Thoracic aorta (tissue), 2 donors: Measurements from ENCODE around the gene MRPL23. TPM values are rescaled to one million over a fixed set of nuclear protein-coding genes. Genes with fewer than 3 reads are reported as not detected.

Experiments used
- ATAC-seq: fragments of 150-250 bp; one replicate; pipeline ENCODE4 v1.8.0; 2017; ENCODE audit warnings: low read depth; ENCODE audit not compliant: insufficient number of reproducible peaks, low FRiP score
- DNase-seq: peaks from one replicate; pipeline ENCODE4 v3.0.0-alpha.2; 2020; ENCODE audit warnings: low spot score
- H3K27ac ChIP-seq, 2 donors: fragments of 200-600 bp; sonication (generic); 1 replicate in 1 of 2; 2 replicates in 1 of 2; pipeline ENCODE4 v1.5.1; 2016; ENCODE audit warnings: mild to moderate bottlenecking in 2 of 2, moderate library complexity in 2 of 2
- H3K27me3 ChIP-seq: fragments of 200-600 bp; sonication (generic); replicated peaks from 2 replicates; pipeline ENCODE4 v1.6.0; 2016; ENCODE audit warnings: mild to moderate bottlenecking; ENCODE audit not compliant: insufficient read depth
- H3K36me3 ChIP-seq: fragments of 200-600 bp; sonication (generic); one replicate; pipeline ENCODE4 v1.5.1; 2016
- H3K4me1 ChIP-seq, 2 donors: fragments of 200-600 bp; sonication (generic); 1 replicate in 1 of 2; 2 replicates in 1 of 2; pipeline versions ENCODE4 v1.5.1 to v1.6.0; 2016; ENCODE audit warnings: low read depth in 2 of 2, mild to moderate bottlenecking in 1 of 2; ENCODE audit not compliant: control insufficient read depth in 1 of 2
- H3K4me3 ChIP-seq: fragments of 200-600 bp; sonication (generic); 2 replicates; pipeline ENCODE4 v1.5.1; 2016; ENCODE audit warnings: mild to moderate bottlenecking
- H3K9me3 ChIP-seq: fragments of 200-600 bp; sonication (generic); 2 replicates; pipeline ENCODE4 v1.5.1; 2016
- total RNA-seq, 2 donors: library from RNA; depleted of rRNA; stranded (reverse); fragments of >200 nt; gene quantifications; one replicate each; pipeline versions ENCODE4 v1.1.0 to v1.2.3, GENCODE V29; 2016
- TF ChIP-seq, protein P1 (sequence below): fragments of 200-600 bp; sonication (generic); IDR thresholded peaks from one replicate; pipeline ENCODE4 v1.5.1; 2019; ENCODE audit warnings: antibody characterized with exemption

The MRPL23 gene
- total RNA-seq, 2 donors from 2014 or later, result 59.8 to 136 TPM

GRCh38 chr11:1925373-1926155 is 21.6 kb upstream of the MRPL23 start:
- no peaks in the 10 kb centered on the region for H3K4me1 ChIP-seq
- no peaks in the 10 kb centered on the region for H3K27me3 ChIP-seq
- DNase-seq, result no peak
- no peaks in the 10 kb centered on the region for H3K9me3 ChIP-seq
- H3K4me3 ChIP-seq, result no peak overlapping the region
- TF ChIP-seq, protein P1, sequence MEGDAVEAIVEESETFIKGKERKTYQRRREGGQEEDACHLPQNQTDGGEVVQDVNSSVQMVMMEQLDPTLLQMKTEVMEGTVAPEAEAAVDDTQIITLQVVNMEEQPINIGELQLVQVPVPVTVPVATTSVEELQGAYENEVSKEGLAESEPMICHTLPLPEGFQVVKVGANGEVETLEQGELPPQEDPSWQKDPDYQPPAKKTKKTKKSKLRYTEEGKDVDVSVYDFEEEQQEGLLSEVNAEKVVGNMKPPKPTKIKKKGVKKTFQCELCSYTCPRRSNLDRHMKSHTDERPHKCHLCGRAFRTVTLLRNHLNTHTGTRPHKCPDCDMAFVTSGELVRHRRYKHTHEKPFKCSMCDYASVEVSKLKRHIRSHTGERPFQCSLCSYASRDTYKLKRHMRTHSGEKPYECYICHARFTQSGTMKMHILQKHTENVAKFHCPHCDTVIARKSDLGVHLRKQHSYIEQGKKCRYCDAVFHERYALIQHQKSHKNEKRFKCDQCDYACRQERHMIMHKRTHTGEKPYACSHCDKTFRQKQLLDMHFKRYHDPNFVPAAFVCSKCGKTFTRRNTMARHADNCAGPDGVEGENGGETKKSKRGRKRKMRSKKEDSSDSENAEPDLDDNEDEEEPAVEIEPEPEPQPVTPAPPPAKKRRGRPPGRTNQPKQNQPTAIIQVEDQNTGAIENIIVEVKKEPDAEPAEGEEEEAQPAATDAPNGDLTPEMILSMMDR, result no peak
- H3K36me3 ChIP-seq, result no peaks in the 10 kb centered on the region
- no peak overlapping the region for H3K27ac ChIP-seq
- ATAC-seq, result no peak

DNA sequence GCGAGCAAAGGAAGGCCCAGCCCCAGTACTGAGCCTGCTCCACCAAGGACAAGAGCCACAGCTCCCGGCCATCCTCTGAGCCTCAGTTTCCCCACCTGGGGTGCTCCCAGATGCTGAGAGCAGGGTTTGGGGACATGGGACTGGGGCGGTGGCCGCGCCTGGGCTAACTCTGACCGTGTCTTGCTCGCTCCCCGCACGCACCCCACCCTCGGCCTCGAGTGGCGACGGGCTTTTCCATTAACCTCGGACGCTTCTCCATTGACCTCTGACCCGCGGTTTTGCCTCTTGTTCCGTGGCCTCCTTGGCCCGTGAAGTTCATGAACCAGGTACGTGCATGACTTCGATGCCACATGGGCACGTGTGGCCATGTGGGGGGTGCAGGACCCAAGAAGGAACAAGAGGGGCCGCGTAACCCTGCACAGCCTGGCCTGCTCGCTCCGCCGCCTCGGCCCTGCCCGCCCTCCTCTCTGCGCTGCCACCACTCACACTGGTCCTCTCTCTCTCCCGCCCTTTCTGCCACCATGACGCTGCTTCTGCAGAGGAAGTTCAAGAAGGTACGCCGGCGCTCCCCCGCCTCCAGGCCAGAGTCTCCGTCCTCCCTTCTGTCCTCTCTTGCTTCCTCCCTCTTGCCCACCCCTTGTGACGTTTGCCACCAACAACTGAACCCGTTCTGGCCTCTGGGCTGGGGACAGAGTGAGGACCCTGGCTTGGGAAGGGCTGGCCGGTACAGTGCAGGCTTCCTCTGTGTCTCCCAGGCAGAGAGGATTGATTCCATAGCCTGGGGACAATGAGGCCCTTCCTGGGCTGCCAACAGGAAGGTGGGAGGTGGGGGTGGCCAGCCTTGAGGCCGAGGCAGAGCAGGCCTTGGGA is 20.7 kb upstream of the MRPL23 start:
- no peaks in the 10 kb centered on the region for H3K27me3 ChIP-seq
- H3K36me3 ChIP-seq, result no peaks in the 10 kb centered on the region
- peaks cover 0 to 5% of the 10 kb centered on the region in 2 donors for H3K4me1 ChIP-seq
- H3K27ac ChIP-seq, result no peak overlapping the region
- H3K9me3 ChIP-seq, result no peaks in the 10 kb centered on the region
- no peak for ATAC-seq
- H3K4me3 ChIP-seq, result no peak overlapping the region
- TF ChIP-seq, protein P1, result no peak
- no peak for DNase-seq

GRCh38 chr11:1927026-1927847 is 19.9 kb upstream of the MRPL23 start:
- Histone ChIP-seq H3K4me3 (no peak overlapping the region), H3K27me3 (no peaks in the 10 kb centered on the region), H3K4me1 (peaks cover 0 to 9% of the 10 kb centered on the region in 2 donors), H3K9me3 (no peaks in the 10 kb centered on the region), H3K36me3 (no peaks in the 10 kb centered on the region), H3K27ac (no peak overlapping the region)
- DNase-seq, result no peak
- ATAC-seq, result no peak
- TF ChIP-seq, protein P1, result no peak

DNA sequence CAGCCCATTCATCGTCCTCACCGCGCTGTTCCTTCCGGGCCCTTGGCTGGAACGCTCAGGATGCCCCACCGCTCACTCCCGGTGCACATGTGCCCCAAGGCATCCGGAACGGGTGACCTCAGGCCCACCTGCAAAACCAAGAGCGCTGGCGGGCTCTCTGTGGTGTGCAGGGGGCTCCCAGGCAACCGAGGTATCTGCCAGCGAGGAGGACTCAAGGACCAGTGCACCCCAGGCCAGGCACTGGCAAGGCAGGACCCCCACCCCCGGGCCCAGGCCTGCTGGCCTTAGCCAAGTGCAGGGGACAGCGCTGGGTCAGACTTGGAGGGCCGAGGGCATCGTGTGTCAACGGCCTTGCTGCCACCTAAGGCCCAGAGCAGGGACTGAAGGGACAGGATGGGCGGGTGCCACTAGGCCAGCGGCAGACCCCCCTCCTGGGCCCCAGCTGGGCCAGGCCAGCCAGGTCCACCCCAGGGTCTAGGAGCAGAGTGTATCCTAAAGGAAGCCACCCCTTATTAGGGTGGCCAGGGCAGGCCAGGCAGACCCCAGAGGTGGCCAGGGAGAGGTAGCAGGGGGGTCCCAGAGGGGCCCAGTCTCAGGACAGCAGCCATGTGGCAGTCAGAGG is 19.2 kb upstream of the MRPL23 start:
- H3K27me3 ChIP-seq, result no peaks in the 10 kb centered on the region
- H3K27ac ChIP-seq, result no peak overlapping the region
- no peaks in the 10 kb centered on the region for H3K9me3 ChIP-seq
- peaks cover 0 to 9% of the 10 kb centered on the region in 2 donors for H3K4me1 ChIP-seq
- ATAC-seq (no peak), DNase-seq (no peak)
- H3K36me3 ChIP-seq, result no peaks in the 10 kb centered on the region
- no peak overlapping the region for H3K4me3 ChIP-seq
- TF ChIP-seq, protein P1, result no peak
